GM18858 (cell line): ENCODE results near the gene PLEKHG3.

ENCODE experiments used
- ATAC-seq: cut with Tn5 transposase; IDR thresholded peaks from one replicate; pipeline ENCODE4 v1.9.1; 2021; ENCODE audit not compliant: unreplicated experiment

Gene PLEKHG3

DNA sequence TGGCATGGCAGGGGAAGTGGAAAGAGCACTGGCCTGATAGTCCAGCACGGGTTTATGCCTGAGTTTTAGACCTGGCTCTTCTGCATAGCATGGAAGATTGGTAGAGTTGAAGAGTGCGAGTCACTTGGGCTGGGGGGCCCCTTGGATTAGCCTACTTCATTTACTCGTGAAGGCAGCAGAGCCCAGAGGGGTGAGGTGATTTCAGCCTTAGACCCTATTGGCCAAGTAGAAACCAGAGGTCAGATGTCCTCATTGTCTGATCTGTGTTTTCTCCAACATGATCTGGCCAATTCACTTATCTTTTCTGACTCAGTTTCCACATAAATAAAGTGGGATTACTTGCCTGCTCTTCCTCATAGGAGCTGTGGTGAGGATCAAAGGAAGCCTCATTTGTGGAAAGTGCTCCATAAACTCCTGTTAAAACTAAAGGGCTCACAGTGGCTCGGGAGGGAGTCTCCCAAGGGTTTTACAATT lies 1.9 kb downstream of the PLEKHG3 start:
- ATAC-seq: no peak

DNA sequence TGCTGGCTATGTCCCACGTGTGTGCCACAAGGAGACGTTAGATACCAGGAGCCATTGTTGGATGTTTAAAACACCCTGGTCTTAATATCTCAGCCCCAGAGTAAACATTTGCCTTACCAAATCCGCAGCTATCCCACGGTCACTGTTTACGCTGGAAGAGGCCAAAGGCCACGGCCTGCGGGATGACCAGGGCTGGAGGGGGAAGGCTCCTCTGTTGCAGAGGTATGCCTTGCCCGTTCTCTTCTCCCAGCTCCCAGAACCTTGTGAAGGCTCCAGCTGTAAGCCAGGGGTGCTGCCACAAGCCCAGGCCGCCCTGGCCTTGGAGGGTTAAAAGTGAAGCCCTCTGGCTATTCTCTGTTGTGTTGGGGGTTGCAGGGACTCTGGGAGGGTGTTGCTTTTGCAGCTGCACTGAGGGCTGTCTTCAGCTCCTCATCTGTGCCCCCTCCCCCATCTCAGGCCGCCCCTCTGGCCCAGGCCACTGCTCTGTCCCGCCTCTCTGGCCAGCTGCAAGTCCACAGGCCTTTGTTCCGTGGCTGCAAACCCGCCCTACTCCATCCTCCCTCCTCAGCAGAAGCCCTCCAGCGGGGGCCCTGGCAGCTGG lies 2.5 kb downstream of the PLEKHG3 start:
- no peak for ATAC-seq

DNA sequence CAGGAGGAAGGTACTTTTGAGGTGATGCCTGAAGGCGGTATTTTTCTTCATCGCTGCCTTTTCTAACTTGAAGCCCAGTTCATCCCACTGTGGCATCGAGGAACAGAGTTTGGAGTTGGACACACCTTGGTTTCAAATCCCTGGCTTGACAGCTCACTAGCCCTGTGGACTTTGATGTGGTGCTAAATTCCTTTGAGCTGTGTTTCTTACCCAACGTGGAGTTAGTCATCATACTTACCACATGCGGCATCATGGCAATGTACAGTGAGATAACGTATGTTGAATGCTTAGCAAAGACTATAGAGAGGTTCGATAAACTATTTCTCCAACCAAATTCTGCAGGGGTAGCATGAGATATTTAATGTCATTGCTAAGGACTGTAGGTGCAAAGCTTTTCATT lies 3.4 kb downstream of the PLEKHG3 start:
- no peak for ATAC-seq

DNA sequence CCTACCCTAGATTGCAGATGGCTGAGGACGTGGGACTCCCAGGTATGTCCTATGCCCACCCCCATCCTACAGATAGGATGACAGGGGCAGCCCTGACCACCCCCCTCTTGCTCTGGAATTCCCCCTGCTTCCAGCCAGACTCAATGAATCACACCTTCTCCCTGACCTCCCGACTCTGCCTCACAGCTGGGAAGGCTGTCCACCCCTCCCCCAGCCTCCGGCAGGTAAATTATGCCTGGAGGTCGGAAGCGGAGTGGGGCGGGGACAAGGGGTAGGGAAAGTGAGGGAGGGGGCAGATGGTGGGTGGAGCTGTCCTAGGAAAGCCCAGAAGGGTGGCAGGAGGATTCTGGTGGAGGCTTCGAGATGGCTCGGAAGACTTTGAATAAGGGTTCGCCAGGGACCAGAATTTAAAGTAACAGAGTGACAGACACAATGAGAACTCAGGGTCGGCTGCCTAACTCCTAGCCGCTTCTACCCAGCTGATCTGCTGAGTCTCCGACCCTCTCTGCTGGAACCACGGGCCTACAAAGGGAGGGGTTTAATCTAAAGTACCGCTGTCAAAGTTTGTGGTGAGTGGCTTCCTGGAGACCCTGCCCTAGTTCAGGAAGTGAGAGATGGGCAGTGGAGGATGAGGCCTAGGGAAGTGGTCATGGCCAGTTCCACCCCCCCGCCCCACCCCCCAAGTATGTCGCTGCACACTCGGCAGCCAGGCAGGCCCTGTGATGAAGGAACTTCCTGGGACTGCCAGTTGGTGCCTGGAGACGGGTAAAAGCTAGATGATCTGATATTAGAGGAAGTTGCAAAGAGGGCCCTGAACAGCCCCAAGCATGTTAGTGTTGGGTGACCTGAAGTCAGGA lies 4.2 kb downstream of the PLEKHG3 start:
- ATAC-seq: no peak

DNA sequence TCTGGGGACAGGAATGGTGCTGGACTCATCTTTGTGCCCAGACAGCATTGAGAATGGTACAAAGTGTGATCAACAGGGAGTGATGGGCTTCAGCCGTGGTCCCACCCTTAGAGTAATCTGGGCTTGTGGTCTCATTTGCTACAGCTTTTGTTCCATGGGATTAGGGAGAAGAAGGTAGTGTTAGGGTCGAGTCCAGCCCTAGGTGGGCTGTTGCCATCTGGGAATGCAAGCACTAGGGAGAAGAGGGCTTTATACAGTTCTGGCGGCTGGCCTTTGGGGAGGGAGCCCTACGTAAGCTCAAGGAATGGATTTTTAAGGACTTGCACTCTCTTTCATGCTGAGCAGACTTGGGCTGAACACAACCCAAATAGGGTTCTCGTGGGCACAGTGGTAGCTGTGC lies 4.9 kb downstream of the PLEKHG3 start:
- no peak for ATAC-seq

DNA sequence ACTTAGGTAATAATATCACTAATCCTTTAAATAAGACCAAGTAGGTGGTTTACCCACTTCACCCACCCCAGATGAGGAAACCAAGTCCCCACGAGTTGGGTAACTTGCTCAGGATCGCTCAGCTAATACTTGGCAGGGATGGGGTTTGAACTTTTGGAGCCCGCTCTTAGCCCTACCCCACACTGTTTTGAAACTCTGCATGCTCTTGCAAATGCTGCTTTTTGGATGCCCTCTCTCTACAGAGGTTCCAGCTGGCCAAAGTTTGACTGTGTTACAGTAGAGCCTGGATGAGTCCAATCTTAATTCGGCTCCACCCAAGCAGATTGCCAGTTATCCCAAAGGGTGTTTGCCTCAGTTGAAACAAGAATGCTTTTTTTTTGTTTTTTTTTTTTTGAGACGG lies 6.8 kb downstream of the PLEKHG3 start:
- no peak for ATAC-seq

DNA sequence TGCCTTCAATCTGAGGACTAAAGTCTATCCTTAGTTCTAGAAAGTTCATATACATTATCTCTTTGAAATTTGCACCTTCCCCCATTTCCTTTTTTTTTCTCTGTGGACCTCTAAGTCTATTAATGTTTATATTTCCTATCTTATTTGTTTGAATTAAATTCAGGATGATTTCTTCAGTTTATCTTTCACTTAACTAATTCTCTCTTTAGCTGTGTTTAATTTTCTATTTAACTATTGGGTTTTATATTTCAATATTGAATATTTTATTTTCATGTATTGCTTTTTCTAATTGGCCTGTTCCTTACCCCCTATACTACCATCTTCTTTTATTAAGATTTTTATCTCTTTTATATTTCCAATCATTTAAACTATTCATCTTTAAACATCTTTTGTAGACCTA lies 9.5 kb downstream of the PLEKHG3 start:
- ATAC-seq: no peak

DNA sequence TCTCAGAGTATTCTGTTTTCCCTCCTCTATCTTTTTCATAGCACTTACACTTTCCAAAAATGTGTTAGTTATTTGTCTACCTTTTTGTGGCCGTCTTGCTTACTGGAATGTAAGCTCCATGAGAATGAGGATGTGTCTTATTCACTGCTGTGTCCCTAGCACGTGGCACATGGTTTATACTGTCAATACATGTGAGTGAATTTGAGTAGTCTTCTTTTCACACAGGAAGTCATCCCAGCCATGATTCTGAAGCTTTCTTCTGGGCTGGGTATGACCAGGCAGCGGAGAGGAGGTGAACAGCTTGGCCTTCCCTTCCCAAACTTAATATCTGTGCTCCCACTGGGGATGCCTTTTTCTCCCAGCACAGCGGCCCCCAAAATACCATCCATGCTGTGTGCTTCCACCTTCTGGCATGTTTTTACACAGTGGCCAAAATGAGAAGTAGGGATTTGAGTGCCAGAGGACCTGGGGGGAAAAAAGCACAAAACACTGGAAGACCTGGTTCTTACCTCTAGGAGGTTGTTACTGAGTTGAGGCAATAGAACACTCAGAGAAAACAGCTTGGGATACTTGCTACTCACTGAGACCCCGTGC lies 10.3 kb downstream of the PLEKHG3 start:
- no peak for ATAC-seq

DNA sequence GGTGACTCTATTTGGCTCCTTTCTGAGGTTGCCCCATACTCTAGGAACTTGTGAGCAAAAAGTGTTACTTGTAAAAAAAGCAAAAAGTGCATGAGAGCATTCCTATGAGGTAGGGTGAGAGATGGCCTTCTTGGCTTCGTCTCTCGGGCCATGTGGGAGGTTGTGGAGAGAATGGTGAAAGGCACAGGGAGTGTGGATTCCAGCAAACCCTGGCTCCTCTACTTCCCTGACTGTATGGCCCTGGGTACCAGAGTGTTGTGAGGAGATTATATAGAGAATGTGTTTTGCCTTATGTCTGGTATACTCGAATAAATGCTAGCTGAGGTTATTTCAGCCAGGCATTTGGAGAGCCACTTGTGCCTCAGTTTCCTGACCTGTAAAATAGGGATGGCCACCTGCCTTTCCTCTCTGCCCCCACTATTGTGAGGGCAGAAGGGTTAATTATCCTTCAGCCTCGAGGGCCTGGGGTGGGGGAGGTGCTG lies 11.0 kb downstream of the PLEKHG3 start:
- ATAC-seq: no peak

DNA sequence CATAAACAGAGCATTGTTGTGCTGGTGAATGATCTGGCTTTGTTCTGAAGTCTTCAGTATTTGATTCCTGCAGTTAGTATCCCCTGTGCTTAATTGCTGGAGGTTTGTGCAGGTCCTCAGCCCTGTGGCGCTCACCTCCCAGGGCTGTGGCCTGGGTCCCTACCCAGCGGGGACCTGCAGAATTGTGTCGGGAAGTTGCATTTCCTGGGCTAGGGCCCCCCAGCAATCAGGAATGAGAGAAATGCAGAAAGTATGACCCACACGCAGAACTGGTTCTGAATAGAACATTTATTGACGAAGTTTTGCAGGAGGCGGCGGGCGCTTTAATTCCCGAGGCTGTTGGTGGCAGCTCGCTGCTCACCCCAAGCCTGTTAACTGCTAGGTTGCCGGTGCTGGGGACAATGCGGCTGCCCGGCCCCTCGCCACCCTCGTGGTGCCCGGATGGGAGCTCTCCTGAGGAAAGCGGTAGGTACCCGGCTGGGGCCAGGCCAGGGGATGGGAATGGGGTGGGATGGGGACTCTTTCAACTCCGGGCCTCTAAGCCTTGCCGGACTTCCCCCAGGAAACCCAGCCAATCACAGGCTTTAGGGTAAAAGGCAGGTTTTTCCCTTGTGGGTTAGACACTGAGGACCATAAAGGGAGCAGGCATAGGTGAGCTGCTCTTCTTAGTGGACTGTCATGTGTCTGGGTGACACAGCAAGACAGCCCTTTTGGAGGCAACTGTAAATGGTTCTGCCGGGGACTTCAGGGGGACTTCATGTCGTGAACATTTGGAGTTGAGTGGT lies 11.6 kb downstream of the PLEKHG3 start:
- ATAC-seq: no peak

DNA sequence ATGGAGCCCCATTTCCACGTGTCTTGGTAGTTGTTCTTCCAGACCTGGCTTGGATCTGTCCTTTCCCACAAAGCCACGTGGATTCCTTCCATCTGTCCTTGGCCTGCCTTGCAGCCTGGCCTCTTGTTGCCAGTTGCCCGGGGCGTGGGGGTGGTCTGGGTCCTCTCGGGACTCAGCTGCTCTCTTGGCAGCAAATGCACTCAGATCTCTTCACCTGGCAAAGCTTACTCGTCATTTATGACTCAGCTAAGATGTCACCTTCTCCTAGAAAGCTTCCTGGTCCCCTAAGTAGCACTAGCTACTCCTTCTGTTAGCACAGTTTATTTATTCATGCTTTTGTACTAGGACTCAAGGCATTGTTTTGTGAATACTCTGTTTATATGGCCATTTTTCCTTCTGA lies 13.6 kb downstream of the PLEKHG3 start:
- no peak for ATAC-seq

DNA sequence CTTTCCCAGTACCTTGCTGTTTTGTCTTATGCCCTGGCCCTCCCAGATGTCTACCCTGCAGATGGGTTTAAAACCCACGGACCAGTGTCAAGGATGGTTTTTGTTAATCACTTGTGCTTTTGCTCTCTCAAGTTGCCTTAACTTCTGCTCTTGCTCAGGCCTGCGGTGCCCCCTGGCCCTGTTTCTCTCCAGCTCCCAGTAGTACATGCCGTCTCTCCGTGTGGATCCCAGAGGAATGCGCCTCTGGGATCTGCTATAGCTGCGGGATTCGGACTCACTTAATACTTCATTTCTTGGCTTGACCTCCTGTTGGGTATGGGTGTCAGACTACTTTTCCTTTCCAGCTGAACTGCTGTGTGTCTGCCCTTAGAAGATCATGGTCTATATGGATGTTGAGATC lies 14.5 kb downstream of the PLEKHG3 start:
- no peak for ATAC-seq

DNA sequence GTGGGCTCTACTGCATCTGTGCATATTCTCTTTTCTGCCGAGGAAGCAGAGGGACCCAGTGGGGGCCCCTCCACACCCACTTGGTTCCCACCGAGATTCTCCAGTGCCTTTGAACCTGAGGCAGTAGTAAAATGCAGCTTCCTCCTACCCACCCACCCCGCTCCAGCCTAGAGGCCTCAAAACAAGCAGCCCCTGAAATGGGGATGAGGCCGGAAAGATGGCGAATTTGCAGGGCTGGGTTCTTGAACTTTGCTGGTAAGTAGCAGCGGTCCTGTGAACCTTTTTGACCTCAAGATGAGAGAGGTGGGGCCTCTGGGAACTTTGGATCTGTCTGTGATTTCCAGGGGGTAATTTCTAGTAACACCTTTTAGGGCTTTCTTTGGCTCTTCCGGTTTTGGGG lies 15.4 kb downstream of the PLEKHG3 start:
- ATAC-seq: no peak

DNA sequence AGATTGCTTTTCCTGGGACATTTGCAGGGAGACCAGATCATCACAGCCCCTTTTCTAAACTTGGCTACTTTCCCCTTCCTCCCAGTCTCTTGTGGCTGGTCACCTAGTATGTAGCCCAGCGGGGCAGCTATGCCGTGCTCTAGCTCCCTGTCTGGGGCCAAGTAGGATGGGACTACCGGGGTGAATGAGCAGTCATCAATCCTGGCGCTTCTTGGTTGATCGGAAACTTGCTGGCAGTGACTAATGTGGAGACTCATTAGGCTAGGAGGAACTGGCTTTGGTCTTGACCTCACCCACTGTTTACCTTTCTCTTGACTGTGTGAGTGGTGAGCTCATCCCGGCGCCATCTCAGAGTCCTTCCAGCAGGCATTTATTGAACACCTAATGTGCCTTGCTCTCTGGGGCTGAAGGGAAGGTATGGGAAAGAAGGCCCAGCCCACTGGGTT lies 15.9 kb downstream of the PLEKHG3 start:
- ATAC-seq: no peak

DNA sequence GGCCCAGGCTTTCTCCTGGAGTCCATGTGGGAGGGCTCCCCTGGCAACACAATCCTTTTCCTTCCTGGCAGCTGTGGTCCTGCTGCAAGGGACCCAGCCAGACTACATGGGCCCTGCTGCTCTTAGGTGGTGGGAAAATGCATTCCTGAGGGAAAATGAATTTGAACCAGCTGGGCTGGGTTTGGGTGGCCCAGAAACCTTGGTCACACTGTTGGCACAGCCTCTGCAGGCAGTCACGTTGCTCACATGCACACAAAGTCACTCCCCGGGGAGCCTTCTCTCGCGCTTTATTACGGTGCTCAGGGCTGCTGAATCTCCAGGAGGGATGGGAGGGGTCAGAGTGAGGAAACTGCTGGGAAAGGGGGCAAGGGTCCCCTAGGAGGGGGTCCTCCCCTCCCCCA lies 17.2 kb downstream of the PLEKHG3 start:
- no peak for ATAC-seq

DNA sequence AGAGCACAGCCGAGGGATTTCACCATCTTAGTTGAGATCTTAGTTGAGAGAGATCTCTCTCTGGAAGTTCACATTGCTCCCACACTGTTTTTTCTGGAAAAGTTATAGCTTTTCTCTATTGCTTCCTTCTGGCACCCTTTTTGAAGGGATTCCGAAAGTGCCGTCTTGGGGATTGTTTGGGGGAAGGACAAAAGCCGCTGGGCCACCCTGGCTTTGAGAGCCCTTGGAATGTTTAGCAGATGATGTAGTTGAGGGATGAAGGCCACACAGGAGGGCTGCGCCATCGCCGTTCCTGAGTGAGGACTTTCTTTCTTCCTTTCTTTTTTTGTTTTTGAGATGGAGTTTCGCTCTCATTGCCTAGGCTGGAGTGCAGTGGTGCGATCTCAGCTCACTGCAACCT lies 17.7 kb downstream of the PLEKHG3 start:
- ATAC-seq: no peak

DNA sequence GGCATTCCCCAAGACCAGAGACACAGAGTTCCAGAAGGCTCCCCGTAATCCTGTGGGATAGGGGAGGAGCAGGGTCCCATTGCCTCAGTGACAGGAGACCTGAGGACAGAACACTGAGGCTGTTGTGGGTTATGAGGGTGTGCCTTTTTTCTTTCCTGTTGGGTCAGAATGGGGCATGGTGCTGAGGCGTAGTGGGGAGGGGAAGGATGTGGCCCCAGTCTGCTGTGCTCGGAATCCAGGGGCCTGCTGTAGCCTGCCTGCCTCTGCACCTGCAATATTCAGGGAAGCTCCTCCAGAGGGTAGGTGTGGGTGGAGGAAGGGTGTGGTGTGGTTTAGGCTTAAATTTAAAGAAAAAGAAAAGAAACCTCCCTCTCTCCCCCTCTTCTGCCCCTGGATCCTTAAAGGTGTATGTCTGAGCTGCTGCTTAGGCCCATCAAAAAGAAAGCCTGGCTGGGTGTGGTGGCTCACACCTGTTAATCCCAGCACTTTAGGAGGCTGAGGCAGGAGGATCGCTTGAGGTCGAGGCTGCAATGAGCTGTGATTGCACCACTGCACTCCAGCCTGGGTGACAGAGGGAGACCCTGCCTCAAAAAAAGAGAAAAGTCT lies 18.7 kb downstream of the PLEKHG3 start:
- no peak for ATAC-seq

DNA sequence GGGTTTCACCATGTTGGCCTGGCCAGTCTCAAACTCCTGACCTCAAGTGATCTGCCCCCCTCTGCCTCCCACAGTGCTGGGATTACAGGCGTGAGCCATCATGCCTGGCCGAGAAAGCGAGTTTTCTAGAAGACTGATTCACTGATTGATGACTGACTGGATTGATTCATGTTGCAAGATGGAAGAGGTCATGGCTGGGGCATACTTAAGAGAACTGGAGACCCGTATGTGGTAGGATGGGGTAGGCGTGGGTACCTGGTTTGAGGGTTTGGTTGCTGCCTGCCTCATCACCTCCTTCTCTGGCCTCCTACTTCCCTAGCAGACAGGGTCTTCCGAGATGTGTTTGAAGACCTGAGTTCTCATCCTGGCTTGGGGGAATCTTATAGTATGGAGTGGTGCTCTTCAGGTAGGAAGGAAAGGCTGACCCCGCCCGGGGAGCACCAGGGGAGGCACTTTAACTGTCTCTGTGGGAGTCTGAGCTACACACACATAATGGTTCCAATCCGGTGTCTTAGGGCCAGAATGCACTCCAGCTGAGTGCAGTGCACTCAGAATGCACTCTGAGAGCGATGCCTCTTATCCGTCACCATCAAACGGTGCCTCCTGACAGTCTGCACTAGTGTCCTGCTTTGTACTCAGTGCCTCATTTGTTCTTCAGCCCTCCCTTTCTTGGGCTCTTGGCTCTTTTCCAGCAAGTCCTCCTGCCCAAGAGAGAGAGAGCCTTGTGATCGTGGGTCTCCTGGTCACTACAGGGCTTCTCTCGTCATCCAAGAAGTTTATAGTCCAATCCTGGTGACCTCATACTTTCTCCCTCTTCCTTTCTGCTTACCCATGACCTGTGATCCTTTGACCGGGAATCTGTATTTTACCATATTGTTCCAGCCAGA lies 19.7 kb downstream of the PLEKHG3 start:
- ATAC-seq: no peak

DNA sequence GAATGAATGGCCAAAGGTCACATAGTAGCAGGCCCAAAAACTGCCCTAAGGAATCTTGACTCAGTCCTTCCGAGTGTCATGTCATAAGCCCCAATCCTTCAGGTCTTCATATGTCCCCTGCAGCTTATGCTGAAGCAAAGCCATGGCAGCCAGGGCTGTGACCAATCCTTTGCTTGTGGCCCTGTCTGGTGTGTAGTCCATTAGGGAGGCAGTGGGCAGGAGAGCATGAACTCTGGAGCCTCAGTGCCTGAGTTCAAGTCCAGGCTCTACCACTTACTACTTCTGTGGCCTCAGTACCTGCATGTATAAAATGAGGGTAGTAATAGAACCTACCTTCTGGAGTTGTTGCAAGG lies 20.3 kb downstream of the PLEKHG3 start:
- ATAC-seq: no peak

DNA sequence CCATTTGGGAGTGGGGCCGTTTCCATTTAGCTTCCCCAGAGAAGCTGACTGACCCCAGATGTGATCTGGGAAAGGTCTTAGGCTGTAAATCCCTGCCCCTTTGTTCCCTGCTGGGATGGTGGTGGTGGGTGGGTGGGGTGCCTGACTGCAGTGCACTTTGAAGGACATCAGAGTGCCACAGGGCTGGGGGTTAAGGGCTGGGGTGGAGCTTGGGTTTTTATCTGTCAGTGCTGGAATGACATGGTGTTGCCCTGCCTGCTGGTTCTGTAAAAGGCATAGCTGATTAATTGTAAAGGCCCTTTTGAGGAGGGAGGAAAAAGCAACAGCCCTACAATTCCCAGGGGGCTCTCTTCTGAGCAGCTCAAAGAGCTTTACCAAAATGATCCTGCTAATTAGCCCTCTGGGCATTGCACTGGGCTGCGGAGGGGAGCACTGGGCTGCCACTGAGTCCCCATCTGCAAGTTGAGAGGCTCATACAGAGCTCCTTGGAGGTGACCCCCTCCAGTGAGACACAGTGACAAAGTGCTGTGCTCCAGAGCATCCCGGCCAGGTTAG lies 21.1 kb downstream of the PLEKHG3 start:
- ATAC-seq: no peak
